Tibial nerve (tissue), 4 donors: Measurements from ENCODE around the gene PCP2. TPM values are rescaled to one million over a fixed set of nuclear protein-coding genes. Genes with fewer than 3 reads are reported as not detected.

Experiments used
- DNase-seq, 2 donors: peaks; one replicate each; pipeline ENCODE4 v3.0.0-alpha.2; 2019; ENCODE audit warnings: low spot score in 2 of 2
- H3K27ac ChIP-seq, 4 donors: fragments of 200-600 bp; sonication (generic) in 3 of 4; one replicate each; pipeline ENCODE4 v1.5.1; 2017 to 2019; ENCODE audit warnings: mild to moderate bottlenecking in 1 of 4
- H3K27me3 ChIP-seq, 2 donors: fragments of 200-600 bp; sonication (generic) in 1 of 2; one replicate each; pipeline versions ENCODE4 v1.5.1 to v1.6.0; 2017 to 2019
- H3K36me3 ChIP-seq, 3 donors: fragments of 200-600 bp; sonication (generic); one replicate each; pipeline ENCODE4 v1.5.1; 2018 to 2019
- H3K4me1 ChIP-seq, 4 donors: fragments of 200-600 bp; sonication (generic) in 3 of 4; one replicate each; pipeline ENCODE4 v1.5.1; 2017 to 2019
- H3K4me3 ChIP-seq, 4 donors: fragments of 200-600 bp; sonication (generic) in 3 of 4; one replicate each; pipeline ENCODE4 v1.5.1; 2017 to 2019; ENCODE audit warnings: mild to moderate bottlenecking in 1 of 4, moderate library complexity in 1 of 4
- H3K9me3 ChIP-seq, 4 donors: fragments of 200-600 bp; sonication (generic) in 3 of 4; one replicate each; pipeline ENCODE4 v1.5.1; 2017 to 2019
- EP300 ChIP-seq, 2 donors: sonication (generic); formaldehyde crosslinking; IDR thresholded peaks; one replicate each; pipeline ENCODE4 v1.6.1; 2017; ENCODE audit warnings: antibody characterized with exemption in 2 of 2, mild to moderate bottlenecking in 1 of 2
- POLR2A ChIP-seq, 2 donors: fragments of 450-650 bp; IDR thresholded peaks; one replicate each; pipeline ENCODE4 v1.6.1; 2017; ENCODE audit warnings: antibody characterized with exemption in 2 of 2, mild to moderate bottlenecking in 2 of 2, moderate library complexity in 2 of 2
- WGBS, 2 donors: methylation state at CpG; one replicate each; pipeline ENCODE4 v1.1.5; 2018; 5-methylcytosine and 5-hydroxymethylcytosine counted together
- total RNA-seq, 4 donors: library from RNA; depleted of rRNA; stranded (reverse); fragments of >200 nt; gene quantifications; one replicate each; pipeline ENCODE4 v1.1.0, GENCODE V29; 2016
- TF ChIP-seq, protein P1 (sequence below), 5 experiments: fragments of 200-600 bp in 3 of 5; fragments of 450-650 bp in 2 of 5; sonication (generic) in 3 of 5; IDR thresholded peaks; one replicate each; pipeline ENCODE4 v1.5.1; 2016 to 2019; ENCODE audit warnings: antibody characterized with exemption in 5 of 5, mild to moderate bottlenecking in 3 of 5, moderate library complexity in 2 of 5

Gene PCP2
- total RNA-seq, 4 donors from 2014 or later = not detected

DNA sequence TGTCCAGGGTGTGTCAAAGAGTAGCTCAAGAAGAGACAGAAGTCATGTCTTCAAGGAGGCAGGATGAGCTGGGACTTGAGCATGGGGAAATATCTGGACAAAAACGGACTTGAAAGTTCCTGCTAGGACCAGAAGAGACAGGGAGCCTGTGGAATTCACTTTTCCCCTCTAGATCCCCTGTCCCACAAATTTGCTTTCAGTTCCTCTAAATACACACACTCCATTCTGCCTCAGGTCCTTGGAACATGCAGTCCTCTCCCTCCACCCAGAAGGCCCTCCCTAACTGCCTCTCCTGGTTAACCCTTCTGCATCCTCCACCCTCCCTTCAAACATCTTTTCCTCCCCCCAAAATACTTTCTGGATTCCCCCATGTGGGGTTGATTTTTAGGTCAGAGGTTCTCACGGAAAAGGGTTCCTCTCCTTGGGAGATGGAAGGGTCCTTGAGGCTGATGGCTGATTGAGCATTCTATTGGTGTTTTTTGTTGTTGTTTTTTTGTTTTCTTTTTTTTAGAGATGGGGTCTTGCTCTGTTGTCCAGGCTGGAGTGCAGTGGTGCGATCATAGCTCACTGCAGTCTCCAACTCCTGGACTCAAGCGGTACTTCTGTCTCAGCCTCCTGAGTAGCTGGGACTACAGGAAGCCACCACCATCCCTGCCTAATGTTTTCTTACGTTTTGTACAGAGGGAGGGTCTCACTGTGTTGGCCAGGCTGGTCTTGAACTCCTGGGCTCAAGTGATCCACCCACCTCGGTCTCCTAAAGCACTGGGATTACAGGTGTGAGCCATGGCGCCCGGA, 28.4 kb upstream of the PCP2 start:
- Histone ChIP-seq H3K27ac (no peak overlapping the region), H3K27me3 (peaks cover 0 to 11% of the 10 kb centered on the region in 2 donors), H3K36me3 (no peaks in the 10 kb centered on the region), H3K4me3 (no peak overlapping the region), H3K9me3 (no peaks in the 10 kb centered on the region), H3K4me1 (peaks cover 0 to 3% (median 0%) of the 10 kb centered on the region in 4 donors)
- WGBS, 2 donors = 72 to 81% methylated on average over 8 of the region's 8 CpGs
- TF ChIP-seq POLR2A (IDR thresholded peaks at IDR 0.05) (no peak), EP300 (IDR thresholded peaks at IDR 0.05) (no peak)
- TF ChIP-seq, protein P1, sequence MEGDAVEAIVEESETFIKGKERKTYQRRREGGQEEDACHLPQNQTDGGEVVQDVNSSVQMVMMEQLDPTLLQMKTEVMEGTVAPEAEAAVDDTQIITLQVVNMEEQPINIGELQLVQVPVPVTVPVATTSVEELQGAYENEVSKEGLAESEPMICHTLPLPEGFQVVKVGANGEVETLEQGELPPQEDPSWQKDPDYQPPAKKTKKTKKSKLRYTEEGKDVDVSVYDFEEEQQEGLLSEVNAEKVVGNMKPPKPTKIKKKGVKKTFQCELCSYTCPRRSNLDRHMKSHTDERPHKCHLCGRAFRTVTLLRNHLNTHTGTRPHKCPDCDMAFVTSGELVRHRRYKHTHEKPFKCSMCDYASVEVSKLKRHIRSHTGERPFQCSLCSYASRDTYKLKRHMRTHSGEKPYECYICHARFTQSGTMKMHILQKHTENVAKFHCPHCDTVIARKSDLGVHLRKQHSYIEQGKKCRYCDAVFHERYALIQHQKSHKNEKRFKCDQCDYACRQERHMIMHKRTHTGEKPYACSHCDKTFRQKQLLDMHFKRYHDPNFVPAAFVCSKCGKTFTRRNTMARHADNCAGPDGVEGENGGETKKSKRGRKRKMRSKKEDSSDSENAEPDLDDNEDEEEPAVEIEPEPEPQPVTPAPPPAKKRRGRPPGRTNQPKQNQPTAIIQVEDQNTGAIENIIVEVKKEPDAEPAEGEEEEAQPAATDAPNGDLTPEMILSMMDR (IDR thresholded peaks at IDR 0.05) = no peak
- DNase-seq = no peak

- DNase-seq = no peak
- Histone ChIP-seq H3K9me3 (no peaks in the 10 kb centered on the region), H3K27ac (no peak overlapping the region), H3K4me1 (peaks cover 0 to 3% (median 0%) of the 10 kb centered on the region in 4 donors), H3K36me3 (no peaks in the 10 kb centered on the region), H3K4me3 (no peak overlapping the region), H3K27me3 (no peaks in the 10 kb centered on the region)
- TF ChIP-seq POLR2A (IDR thresholded peaks at IDR 0.05) = no peak
- TF ChIP-seq EP300 (IDR thresholded peaks at IDR 0.05) = no peak
- TF ChIP-seq, protein P1 (IDR thresholded peaks at IDR 0.05) = no peak
- WGBS, 2 donors = 33 to 39% methylated on average over 9 of the region's 9 CpGs
Observed at GRCh38 chr19:7658219-7658686, 24.7 kb upstream of the PCP2 start.

GRCh38 chr19:7657131-7657751, 23.7 kb upstream of the PCP2 start:
- no peak for DNase-seq
- H3K4me1 ChIP-seq = peaks cover 0 to 6% (median 0%) of the 10 kb centered on the region in 4 donors
- 29 to 38% methylated on average over 10 to 14 of the region's 14 CpGs for WGBS, 2 donors
- TF ChIP-seq POLR2A (IDR thresholded peaks at IDR 0.05) = no peak
- no peak for TF ChIP-seq EP300 (IDR thresholded peaks at IDR 0.05)
- TF ChIP-seq, protein P1 (IDR thresholded peaks at IDR 0.05) = no peak
- H3K4me3 ChIP-seq = no peak overlapping the region
- no peaks in the 10 kb centered on the region for H3K36me3 ChIP-seq
- H3K27ac ChIP-seq = no peak overlapping the region
- H3K9me3 ChIP-seq = no peaks in the 10 kb centered on the region
- H3K27me3 ChIP-seq = no peaks in the 10 kb centered on the region

GRCh38 chr19:7655581-7655980, 22.1 kb upstream of the PCP2 start:
- no peak for DNase-seq
- Histone ChIP-seq H3K27me3 (peaks cover 0 to 12% of the 10 kb centered on the region in 2 donors), H3K4me3 (no peak overlapping the region), H3K4me1 (peaks cover 0 to 11% (median 0%) of the 10 kb centered on the region in 4 donors), H3K27ac (no peak overlapping the region), H3K36me3 (no peaks in the 10 kb centered on the region), H3K9me3 (no peaks in the 10 kb centered on the region)
- 67 to 68% methylated on average over 7 to 8 of the region's 8 CpGs for WGBS, 2 donors
- no peak for TF ChIP-seq POLR2A (IDR thresholded peaks at IDR 0.05)
- no peak for TF ChIP-seq EP300 (IDR thresholded peaks at IDR 0.05)
- TF ChIP-seq, protein P1 (IDR thresholded peaks at IDR 0.05) = no peak

DNA sequence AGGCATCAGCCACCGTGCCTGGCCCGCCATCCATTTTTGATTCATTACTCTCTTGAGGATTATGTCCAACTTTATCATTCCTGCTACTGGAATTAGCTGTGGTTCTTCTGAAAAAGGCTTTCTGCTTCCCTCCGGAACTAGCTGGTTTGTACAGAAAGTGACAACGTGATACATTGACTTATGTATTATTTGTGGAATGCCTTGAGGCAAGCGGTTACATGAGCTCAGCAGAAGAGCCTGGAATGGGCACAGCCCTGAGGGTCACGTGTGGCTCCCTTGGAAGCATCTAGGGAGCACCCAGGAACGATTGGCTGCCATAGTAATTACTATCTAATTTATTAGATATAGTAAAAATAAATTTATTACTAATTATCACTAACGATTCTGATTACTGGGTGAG, 20.9 kb upstream of the PCP2 start:
- WGBS, 2 donors = 52 to 55% methylated on average over 8 of the region's 8 CpGs
- H3K27me3 ChIP-seq = peaks cover 0 to 21% of the 10 kb centered on the region in 2 donors
- no peaks in the 10 kb centered on the region for H3K9me3 ChIP-seq
- no peaks in the 10 kb centered on the region for H3K36me3 ChIP-seq
- H3K4me3 ChIP-seq = no peak overlapping the region
- TF ChIP-seq EP300 (IDR thresholded peaks at IDR 0.05) (no peak), POLR2A (IDR thresholded peaks at IDR 0.05) (no peak)
- TF ChIP-seq, protein P1 (IDR thresholded peaks at IDR 0.05) = no peak
- H3K27ac ChIP-seq = no peak overlapping the region
- H3K4me1 ChIP-seq = peaks cover 0 to 11% (median 0%) of the 10 kb centered on the region in 4 donors
- no peak for DNase-seq
